ENCODE measurements around the gene GSG1L. TPM values are rescaled to one million over a fixed set of nuclear protein-coding genes. Genes with fewer than 3 reads are reported as not detected.
"Not testable (repeated sequence)": the region's sequence is repeated elsewhere in the genome, so short reads cannot be mapped to it uniquely, and the experiment has no call there.

Gene GSG1L
- total and polyA plus RNA-seq, 12 donors, result 0.11 TPM; not detected in 11

GRCh38 chr16:27743963-27744362, 319.6 kb downstream of the GSG1L start:
- 92 to 96% (median 94%) methylated on average over 5 of the region's 5 CpGs for WGBS, 4 donors
- Histone ChIP-seq H3K27me3 (no peaks in the 10 kb centered on the region), H3K9me3 (replicated peaks in 1 of 3) (no peaks in the 10 kb centered on the region), H3K4me3 (no peak overlapping the region), H3K36me3 (replicated peaks in 1 of 2) (no peaks in the 10 kb centered on the region), H3K4me1 (replicated peaks in 1 of 2) (no peaks in the 10 kb centered on the region), H3K27ac (no peak overlapping the region)
- DNase-seq, result no peak
- TF ChIP-seq CTCF (IDR thresholded peaks at IDR 0.05), result no peak
- no peak for TF ChIP-seq POLR2A (IDR thresholded peaks at IDR 0.05)
- intact Hi-C loops (cut with DNase I), result no loop called here

GRCh38 chr16:27743001-27743400, 320.5 kb downstream of the GSG1L start:
- H3K4me1 ChIP-seq (replicated peaks in 1 of 2); intact Hi-C loops (cut with DNase I); H3K27ac ChIP-seq; H3K36me3 ChIP-seq (replicated peaks in 1 of 2); H3K4me3 ChIP-seq; H3K9me3 ChIP-seq (replicated peaks in 1 of 3); H3K27me3 ChIP-seq; DNase-seq: not testable (repeated sequence)
- WGBS, 4 donors, result 93 to 97% (median 96%) methylated on average over 3 of the region's 3 CpGs

GRCh38 chr16:27742333-27742732, 321.2 kb downstream of the GSG1L start:
- H3K9me3 ChIP-seq (replicated peaks in 1 of 3), result no peaks in the 10 kb centered on the region
- TF ChIP-seq CTCF (IDR thresholded peaks at IDR 0.05) (no peak), POLR2A (IDR thresholded peaks at IDR 0.05) (no peak)
- no peaks in the 10 kb centered on the region for H3K4me1 ChIP-seq (replicated peaks in 1 of 2)
- no peak overlapping the region for H3K4me3 ChIP-seq
- intact Hi-C loops (cut with DNase I), result no loop called here
- H3K27me3 ChIP-seq, result no peaks in the 10 kb centered on the region
- H3K27ac ChIP-seq, result no peak overlapping the region
- no peak for DNase-seq
- H3K36me3 ChIP-seq (replicated peaks in 1 of 2), result no peaks in the 10 kb centered on the region
- 85 to 95% (median 91%) methylated on average over 5 of the region's 5 CpGs for WGBS, 4 donors

- intact Hi-C loops (cut with DNase I), result no loop called here
- TF ChIP-seq CTCF (IDR thresholded peaks at IDR 0.05), result no peak
- no peak for TF ChIP-seq POLR2A (IDR thresholded peaks at IDR 0.05)
- DNase-seq, result no peak
- H3K4me1 ChIP-seq (replicated peaks in 1 of 2), result no peaks in the 10 kb centered on the region
- no peaks in the 10 kb centered on the region for H3K36me3 ChIP-seq (replicated peaks in 1 of 2)
- no peaks in the 10 kb centered on the region for H3K9me3 ChIP-seq (replicated peaks in 1 of 3)
- H3K4me3 ChIP-seq, result no peak overlapping the region
- H3K27ac ChIP-seq, result no peak overlapping the region
- WGBS, 4 donors, result 85 to 94% (median 90%) methylated on average over 6 to 11 of the region's 11 CpGs
- H3K27me3 ChIP-seq, result no peaks in the 10 kb centered on the region
Measured at GRCh38 chr16:27740496-27741201, 322.9 kb downstream of the GSG1L start.

Measured in adrenal gland (tissue), 12 donors.